Panc1 (cell line): Measurements from ENCODE around the gene WHRN. TPM values are rescaled to one million over a fixed set of nuclear protein-coding genes. Genes with fewer than 3 reads are reported as not detected.

Source experiments
- ATAC-seq: fragments of 200-7000 bp; cut with Tn5 transposase; 2 replicates; pipeline ENCODE4 v1.9.1; 2020; ENCODE audit warnings: mild to moderate bottlenecking, moderate library complexity
- BruUV-seq: library from RNA; stranded (reverse); fragments of 400-500 nt; replicated peaks from 2 replicates; lab custom pipeline; 2021; lab: Mats Ljungman, UMichigan
- CTCF ChIA-PET: fragments of 300-600 bp; sonication (Branson Sonifier 250); formaldehyde crosslinking; loops from one replicate; lab custom pipeline; 2022; ENCODE audit warnings: antibody characterized with exemption; lab: Charles Lee
- POLR2A ChIA-PET: fragments of 300-600 bp; sonication (Branson Sonifier 250); formaldehyde crosslinking; loops from one replicate; lab custom pipeline; 2022; ENCODE audit warnings: antibody characterized with exemption; lab: Charles Lee
- DNase-seq: peaks from one replicate; pipeline ENCODE4 v3.0.0-alpha.2; 2010; ENCODE audit warnings: low read depth, low spot score
- H3K27ac ChIP-seq: 2 replicates; pipeline ENCODE4 v1.5.1; 2011; ENCODE audit warnings: mild to moderate bottlenecking, low read length, inconsistent platforms
- H3K27me3 ChIP-seq: fragments of 200-500 bp; sonication (Bioruptor generic); 2 replicates; pipeline ENCODE4 v1.6.0; 2014; ENCODE audit warnings: low read length, inconsistent platforms; ENCODE audit not compliant: control insufficient read depth, insufficient read depth
- H3K36me3 ChIP-seq: fragments of 200-500 bp; sonication (Bioruptor generic); 2 replicates; pipeline ENCODE4 v1.5.1; 2014; ENCODE audit warnings: inconsistent platforms, mild to moderate bottlenecking, low read length, moderate library complexity; ENCODE audit not compliant: control insufficient read depth, insufficient read depth
- H3K4me1 ChIP-seq: 2 replicates; pipeline ENCODE4 v1.5.1; 2011; ENCODE audit warnings: inconsistent platforms, mild to moderate bottlenecking, low read length, moderate library complexity; ENCODE audit not compliant: control insufficient read depth, insufficient read depth
- H3K4me3 ChIP-seq, 2 experiments: 2 replicates each; pipeline ENCODE4 v1.5.1; 2011 to 2012; ENCODE audit warnings: low read depth in 2 of 2, low read length in 2 of 2, mild to moderate bottlenecking in 2 of 2, inconsistent platforms in 1 of 2, moderate library complexity in 1 of 2
- H3K9me3 ChIP-seq: fragments of 200-500 bp; sonication (Bioruptor generic); 2 replicates; pipeline ENCODE4 v1.5.1; 2014; ENCODE audit warnings: low read depth, mild to moderate bottlenecking, inconsistent platforms, low read length, moderate library complexity; ENCODE audit not compliant: control insufficient read depth, insufficient read depth
- CTCF ChIP-seq: fragments of 450-650 bp; IDR thresholded peaks from 2 replicates; pipeline ENCODE4 v1.5.1; 2017; ENCODE audit warnings: mild to moderate bottlenecking
- POLR2AphosphoS5 ChIP-seq: IDR thresholded peaks from 2 replicates; pipeline ENCODE4 v1.6.1; 2012; ENCODE audit warnings: mild to moderate bottlenecking, low read depth, low read length, moderate library complexity
- SIN3A ChIP-seq: IDR thresholded peaks from 2 replicates; pipeline ENCODE4 v1.6.1; 2012; ENCODE audit warnings: low read depth, mild to moderate bottlenecking, low read length, moderate library complexity, borderline replicate concordance; ENCODE audit not compliant: insufficient read depth
- TCF7L2 ChIP-seq: IDR thresholded peaks from 2 replicates; pipeline ENCODE4 v1.6.1; 2011; ENCODE audit warnings: mild to moderate bottlenecking, low read depth, low read length, inconsistent platforms
- in situ Hi-C: cut with HindIII; loops from 2 replicates; pipeline ENCODE4 v1.10.0; 2016; ENCODE audit warnings: low sequenced_read_pairs, low pct_unique_long_range_greater_than_20kb
- intact Hi-C: fragments of 100-400 bp; cut with micrococcal nuclease; formaldehyde crosslinking; loops from one replicate; pipeline ENCODE4 v1.10.0; 2022; ENCODE audit not compliant: unreplicated experiment
- total RNA-seq: library from RNA; stranded (reverse); gene quantifications from one replicate; pipeline ENCODE4 v1.2.1, GENCODE V29; 2021; ENCODE audit not compliant: unreplicated experiment
- TF ChIP-seq, protein P1 (sequence below), 2 experiments: IDR thresholded peaks; 2 replicates each; pipeline ENCODE4 v1.6.1; 2011 to 2012; ENCODE audit warnings: low read depth in 2 of 2, control low read depth in 1 of 2, low read length in 1 of 2, mild to moderate bottlenecking in 1 of 2, moderate library complexity in 1 of 2; ENCODE audit not compliant: insufficient read depth in 1 of 2

The WHRN gene
- total RNA-seq, 1 experiment from 2014 or later, result 18.0 TPM

GRCh38 chr9:114529285-114529684 lies 24.0 kb upstream of the WHRN start:
- ChIA-PET CTCF (no interaction called here), POLR2A (no interaction called here)
- no TSS peak for BruUV-seq

DNA sequence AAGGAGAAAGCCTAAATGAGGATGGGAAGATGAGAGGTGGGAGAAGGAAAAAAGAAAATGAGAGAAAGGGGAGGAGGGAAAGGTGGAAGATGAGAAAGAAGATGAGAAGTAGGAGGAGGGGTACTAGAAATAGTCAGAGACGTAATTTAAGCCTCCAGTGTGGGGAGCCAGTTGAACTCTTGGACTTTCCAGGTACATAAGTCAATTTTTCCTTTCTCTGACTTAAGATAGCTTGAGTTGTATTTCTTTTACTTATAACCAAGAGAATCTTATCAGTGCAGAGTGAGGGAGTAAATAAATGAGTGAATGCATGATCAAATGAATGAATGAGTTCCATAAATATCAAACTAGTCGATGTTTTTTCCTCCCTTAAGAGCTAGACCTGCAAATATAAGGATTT lies 21.5 kb upstream of the WHRN start:
- in situ Hi-C loops (no loop called here), intact Hi-C loops (no loop called here)
- POLR2A ChIA-PET, result no interaction called here
- Histone ChIP-seq H3K9me3 (no peaks in the 10 kb centered on the region), H3K4me1 (no peaks in the 10 kb centered on the region; the same call in 1 of the 2 replicates), H3K27me3 (no peaks in the 10 kb centered on the region), H3K27ac (no peak overlapping the region), H3K4me3 (no peak overlapping the region), H3K36me3 (no peaks in the 10 kb centered on the region)
- DNase-seq, result no peak
- no peak for ATAC-seq
- TF ChIP-seq TCF7L2, result no peak
- TF ChIP-seq SIN3A, result no peak
- no peak for TF ChIP-seq CTCF
- no peak for TF ChIP-seq POLR2AphosphoS5
- TF ChIP-seq, protein P1, sequence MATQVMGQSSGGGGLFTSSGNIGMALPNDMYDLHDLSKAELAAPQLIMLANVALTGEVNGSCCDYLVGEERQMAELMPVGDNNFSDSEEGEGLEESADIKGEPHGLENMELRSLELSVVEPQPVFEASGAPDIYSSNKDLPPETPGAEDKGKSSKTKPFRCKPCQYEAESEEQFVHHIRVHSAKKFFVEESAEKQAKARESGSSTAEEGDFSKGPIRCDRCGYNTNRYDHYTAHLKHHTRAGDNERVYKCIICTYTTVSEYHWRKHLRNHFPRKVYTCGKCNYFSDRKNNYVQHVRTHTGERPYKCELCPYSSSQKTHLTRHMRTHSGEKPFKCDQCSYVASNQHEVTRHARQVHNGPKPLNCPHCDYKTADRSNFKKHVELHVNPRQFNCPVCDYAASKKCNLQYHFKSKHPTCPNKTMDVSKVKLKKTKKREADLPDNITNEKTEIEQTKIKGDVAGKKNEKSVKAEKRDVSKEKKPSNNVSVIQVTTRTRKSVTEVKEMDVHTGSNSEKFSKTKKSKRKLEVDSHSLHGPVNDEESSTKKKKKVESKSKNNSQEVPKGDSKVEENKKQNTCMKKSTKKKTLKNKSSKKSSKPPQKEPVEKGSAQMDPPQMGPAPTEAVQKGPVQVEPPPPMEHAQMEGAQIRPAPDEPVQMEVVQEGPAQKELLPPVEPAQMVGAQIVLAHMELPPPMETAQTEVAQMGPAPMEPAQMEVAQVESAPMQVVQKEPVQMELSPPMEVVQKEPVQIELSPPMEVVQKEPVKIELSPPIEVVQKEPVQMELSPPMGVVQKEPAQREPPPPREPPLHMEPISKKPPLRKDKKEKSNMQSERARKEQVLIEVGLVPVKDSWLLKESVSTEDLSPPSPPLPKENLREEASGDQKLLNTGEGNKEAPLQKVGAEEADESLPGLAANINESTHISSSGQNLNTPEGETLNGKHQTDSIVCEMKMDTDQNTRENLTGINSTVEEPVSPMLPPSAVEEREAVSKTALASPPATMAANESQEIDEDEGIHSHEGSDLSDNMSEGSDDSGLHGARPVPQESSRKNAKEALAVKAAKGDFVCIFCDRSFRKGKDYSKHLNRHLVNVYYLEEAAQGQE (IDR thresholded peaks at IDR 0.05; ENCODE audit: insufficient read depth in 1 of 2, low read depth in 2 of 2, low read length in 1 of 2), result no peak
- CTCF ChIA-PET, result no interaction called here
- BruUV-seq, result no TSS peak

More at GRCh38 chr9:114529285-114529684, 24.0 kb upstream of the WHRN start:
- no peaks in the 10 kb centered on the region for H3K9me3 ChIP-seq
- ATAC-seq (no peak), DNase-seq (no peak)
- no peaks in the 10 kb centered on the region for H3K36me3 ChIP-seq
- TF ChIP-seq SIN3A, result no peak
- no peak for TF ChIP-seq CTCF
- TF ChIP-seq, protein P1 (IDR thresholded peaks at IDR 0.05; ENCODE audit: insufficient read depth in 1 of 2, low read depth in 2 of 2, low read length in 1 of 2), result no peak
- no peak for TF ChIP-seq TCF7L2
- no peak for TF ChIP-seq POLR2AphosphoS5
- no peaks in the 10 kb centered on the region; the same call in 1 of the 2 replicates for H3K4me1 ChIP-seq
- in situ Hi-C loops, result no loop called here
- H3K4me3 ChIP-seq, result no peak overlapping the region
- H3K27ac ChIP-seq, result no peak overlapping the region
- intact Hi-C loops, result no loop called here
- no peaks in the 10 kb centered on the region for H3K27me3 ChIP-seq
